ENCODE results near the gene QSOX2.

The QSOX2 gene, protein sequence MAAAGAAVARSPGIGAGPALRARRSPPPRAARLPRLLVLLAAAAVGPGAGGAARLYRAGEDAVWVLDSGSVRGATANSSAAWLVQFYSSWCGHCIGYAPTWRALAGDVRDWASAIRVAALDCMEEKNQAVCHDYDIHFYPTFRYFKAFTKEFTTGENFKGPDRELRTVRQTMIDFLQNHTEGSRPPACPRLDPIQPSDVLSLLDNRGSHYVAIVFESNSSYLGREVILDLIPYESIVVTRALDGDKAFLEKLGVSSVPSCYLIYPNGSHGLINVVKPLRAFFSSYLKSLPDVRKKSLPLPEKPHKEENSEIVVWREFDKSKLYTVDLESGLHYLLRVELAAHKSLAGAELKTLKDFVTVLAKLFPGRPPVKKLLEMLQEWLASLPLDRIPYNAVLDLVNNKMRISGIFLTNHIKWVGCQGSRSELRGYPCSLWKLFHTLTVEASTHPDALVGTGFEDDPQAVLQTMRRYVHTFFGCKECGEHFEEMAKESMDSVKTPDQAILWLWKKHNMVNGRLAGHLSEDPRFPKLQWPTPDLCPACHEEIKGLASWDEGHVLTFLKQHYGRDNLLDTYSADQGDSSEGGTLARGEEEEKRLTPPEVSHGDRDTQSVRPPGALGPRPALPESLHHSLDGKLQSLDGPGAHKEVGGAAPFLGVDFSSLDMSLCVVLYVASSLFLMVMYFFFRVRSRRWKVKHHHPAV

DNA sequence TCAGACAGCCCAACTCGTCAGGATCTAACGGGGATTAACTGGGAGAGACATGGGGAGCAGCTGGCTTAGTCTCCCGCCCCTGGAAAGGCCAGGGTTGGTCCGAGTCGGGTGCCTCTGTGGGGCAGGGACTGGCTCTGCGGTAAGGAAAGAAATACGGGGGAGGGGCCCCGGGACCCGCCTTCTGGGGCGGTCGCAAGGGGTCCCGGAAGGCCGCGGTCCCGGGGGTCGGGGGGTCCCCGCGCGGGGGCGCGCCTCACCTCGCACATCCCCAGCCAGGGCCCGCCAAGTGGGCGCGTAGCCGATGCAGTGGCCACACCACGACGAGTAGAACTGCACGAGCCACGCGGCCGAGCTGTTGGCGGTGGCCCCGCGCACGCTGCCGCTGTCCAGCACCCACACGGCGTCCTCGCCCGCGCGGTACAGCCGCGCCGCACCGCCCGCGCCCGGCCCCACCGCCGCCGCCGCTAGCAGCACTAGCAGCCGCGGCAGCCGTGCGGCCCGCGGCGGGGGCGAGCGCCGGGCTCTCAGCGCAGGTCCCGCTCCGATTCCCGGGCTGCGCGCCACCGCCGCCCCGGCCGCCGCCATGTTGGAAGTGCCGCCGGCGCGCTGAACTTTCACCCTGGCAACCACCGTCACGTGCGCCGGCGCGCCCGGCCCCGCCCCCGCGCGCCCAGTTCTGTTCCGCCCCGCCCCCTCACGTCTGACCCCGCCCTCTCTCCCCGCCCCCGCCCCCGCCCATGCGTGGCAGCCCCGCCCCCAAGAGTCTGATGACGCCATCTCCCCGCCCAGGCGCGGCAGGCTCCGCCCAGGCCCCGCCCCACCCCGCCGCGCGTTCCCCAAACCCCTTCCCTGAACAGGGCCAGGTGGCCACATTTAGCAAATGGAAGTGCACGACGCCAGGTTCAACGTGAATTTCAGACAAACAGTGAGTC lies at the start of gene QSOX2:
QSOX2 (minus strand) TSS at position 594 of the 932 bp plus-strand sequence; CDS start at position 585, 9 bp downstream.
- DNase-seq, result peak; percentile 66

DNA sequence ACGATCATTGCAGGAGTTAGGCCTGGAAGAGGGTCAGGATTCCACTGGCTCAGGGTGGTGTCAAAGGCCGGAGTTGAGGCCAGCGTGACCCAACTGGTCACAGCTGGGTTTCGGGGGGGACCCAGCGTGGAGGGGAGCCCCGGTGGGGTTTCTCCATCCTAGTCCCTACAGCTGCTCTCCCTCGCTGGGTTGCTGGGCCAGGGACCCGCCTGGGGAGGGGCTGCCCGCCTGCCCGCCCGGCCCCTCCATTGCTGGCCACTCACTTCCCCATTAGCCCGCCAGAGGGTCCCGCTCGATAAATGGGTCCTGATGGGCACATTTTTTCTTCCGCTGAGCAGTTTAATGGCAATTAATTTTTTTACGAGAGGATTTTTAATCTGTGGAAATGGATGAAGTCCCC lies 49.4 kb upstream of the QSOX2 start:
- DNase-seq, result no peak

DNA sequence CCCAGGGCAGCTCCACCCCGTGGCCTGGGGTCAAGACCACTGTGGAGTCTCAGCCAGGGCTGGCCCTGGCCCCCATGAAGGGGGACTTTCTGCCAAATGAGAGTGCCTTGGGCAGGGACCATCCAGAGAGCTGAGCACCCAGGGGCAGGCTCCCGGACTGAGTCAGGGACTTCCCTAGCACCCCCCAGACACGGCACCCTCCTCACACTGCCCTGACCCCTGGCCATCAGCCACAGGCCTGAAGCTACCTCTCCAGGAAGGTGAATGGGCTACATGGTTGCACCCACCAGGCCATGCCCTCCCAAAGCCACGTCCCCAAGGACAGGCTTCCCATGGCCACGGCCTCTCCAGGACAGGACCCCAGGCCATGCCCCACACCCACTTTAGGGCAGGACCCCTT lies 48.8 kb upstream of the QSOX2 start:
- DNase-seq, result no peak

DNA sequence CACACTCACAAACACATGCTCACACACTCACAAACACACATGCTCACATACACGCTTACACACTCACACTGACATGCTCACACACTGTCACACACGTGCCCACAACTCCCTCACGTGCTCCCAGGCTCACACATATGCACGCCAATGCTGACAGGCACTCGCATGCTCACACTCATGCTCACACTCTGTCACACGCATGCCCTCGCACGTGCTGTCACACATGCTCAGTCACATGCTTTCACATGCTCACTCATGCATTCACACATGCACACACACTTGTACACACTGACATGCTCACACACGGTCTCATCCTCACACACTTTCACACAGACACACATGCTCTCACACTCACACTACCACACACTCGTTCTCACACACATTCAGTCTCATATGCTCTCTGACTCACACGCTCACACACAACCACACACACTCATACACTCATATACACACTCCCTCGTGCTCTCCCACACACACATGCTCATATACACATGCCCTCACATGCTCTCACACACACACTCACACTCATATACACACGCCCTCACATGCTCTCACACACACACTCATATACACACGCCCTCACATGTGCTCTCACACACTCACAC lies 48.0 kb upstream of the QSOX2 start:
- DNase-seq, result no peak

DNA sequence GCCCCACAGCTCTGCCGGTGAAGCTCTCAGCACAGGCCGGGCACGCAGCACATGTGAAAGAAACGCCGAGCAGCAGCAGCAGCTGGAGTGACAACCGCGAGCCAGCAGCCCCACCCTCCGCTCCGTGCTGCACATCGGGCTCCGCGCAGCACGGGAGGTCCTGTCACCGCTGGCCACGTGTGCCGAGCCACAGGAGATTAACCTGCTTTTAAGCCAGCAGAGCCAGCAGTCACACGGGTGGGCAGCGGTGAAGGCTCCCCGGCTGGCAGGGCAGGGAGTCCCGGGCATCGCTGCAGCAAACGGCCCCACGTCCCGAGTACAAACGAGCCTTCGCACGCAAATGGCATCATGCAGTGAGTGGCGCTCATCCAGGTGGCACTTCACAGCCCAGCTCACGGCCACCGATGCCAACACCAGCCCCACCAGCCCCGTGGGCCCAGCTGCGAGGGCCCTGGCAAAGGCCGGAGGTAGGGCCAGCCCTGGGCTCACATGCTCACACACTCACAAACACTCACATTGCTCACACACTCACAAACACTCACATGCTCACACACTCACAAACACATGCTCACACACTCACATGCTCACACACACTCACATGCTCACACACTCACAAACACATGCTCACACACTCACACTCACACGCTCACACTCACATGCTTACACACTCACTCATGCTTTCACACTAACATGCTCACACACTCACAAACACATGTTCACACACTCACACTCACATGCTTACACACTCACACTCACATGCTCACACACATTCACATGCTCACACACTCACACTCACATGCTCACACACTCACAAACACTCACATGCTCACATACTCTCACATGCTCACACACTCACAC lies 47.2 kb upstream of the QSOX2 start:
- DNase-seq, result peak; percentile 39

DNA sequence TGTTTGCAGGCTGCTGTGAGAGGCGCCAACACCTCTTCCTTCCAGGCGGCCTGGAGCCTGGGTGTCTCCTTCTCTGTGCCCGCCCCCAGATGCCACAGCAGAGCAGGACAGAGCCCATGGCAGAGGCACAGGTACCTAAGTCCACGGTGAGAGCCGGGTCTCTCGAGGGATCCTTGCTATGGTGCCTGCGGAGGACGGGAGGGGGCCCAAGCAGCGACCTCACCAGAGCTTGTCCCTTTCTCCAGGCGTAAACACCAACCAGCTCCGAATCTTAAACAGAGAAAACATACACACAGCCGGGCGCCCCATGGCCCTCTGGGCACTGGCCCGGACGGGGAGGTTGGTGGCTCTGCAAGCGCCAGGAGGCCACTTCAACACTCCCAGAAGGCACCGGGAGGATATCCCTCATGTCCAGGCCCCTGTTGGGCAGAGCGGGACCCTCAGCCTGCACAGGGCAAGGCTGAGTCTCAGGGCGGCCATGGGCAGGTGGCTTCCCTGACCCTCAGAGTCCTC lies 46.5 kb upstream of the QSOX2 start:
- no peak for DNase-seq

DNA sequence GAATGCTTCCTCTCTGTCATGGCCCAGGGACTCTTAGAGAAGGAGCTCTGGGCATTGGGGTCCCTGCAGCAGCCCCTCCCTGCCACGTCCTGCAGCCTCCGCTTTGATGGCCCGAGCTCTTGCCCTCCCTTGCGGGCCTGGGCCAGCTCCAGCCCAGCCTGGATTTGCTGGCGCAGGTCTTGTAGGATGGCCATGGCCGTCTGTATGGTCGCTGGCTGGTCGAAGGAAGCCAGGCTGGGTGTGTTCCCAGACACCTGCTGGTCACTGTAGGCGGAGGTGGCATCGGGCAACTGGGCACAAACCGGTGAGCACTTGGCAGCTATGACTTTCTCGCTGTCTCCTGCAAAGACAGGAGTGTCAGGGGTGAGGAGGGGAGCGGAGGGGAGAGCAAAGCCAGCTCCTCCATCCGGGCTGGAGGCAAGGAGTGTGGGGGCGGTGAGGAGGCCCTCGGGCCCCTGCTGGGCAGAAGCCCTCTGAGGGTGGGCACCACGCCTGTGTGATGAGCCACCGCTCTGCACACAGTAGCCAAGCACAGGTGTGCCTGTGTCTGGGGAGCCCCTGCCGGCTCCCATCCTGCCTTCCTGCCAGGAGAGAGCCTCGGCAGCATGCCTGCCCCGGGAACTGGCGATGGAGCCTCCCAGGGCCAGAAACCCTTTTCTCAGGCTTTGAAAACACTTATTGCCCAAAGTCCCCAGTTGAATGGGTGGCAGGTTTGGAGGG lies 45.9 kb upstream of the QSOX2 start:
- no peak for DNase-seq

DNA sequence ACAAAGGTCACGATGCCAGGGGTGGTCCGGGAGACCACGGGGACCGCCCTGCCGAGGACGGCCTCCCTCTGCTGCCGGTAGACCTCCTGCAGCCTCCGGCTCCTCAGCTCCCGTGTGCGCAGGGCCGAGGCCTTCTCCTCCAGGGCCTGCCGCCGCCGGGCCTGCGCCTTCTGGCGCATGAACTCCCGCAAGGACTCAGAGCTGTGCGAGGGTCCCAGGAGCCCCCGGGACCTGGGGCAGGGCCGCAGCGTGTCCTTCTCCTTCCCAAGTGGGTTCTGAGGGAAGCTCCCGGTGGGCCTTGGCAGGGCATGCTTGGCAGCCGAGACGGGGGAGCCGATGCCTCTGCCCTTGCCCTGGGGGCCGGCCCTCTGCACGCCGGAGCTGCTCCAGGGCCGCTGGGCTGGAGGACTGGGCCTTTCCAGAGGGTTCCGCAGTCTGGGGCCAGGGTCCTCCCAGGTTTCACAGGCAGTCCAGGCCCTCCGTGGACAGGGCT lies 44.9 kb upstream of the QSOX2 start:
- DNase-seq, result no peak

DNA sequence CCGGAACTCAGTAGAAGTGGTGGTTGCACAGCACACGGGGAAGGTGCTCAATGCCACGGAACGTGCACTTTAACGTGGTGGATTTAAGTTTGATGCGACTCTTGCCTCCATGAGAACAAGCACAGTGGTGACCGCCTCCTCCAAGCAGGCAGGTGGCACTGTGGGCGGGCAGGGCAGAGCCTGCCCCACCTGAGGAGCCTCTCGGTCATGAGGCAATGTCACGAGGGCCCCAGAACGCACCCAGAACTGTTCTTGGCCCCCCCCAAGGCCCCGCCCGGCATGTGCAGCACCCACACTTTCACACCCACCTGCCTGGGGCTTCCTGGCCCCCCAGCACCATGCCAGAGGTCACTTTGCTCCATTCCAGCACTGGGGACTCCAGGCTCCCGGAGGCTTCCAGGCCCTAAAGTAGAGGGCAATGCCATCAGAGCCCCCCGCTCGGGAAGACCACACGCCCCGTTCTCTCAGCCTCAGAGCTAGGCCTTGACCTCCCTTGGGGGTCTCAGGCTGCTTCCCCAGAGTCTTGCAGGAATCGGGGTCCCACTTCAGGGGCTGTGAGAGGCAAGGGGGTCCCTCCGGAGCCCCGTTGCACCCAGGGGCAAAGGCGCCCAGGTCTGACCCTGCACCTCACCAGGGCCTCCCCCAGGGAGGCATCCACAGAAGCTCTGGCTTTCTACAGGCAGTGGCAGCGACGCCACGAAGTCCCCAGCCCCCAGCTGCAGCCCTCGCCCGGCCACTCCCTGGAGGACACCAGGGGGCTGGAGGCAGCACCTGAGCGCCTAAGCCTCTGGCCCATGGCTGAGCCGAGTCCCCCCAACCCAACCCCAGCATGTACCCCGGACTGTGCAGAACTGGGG lies 44.3 kb upstream of the QSOX2 start:
- DNase-seq, result no peak

DNA sequence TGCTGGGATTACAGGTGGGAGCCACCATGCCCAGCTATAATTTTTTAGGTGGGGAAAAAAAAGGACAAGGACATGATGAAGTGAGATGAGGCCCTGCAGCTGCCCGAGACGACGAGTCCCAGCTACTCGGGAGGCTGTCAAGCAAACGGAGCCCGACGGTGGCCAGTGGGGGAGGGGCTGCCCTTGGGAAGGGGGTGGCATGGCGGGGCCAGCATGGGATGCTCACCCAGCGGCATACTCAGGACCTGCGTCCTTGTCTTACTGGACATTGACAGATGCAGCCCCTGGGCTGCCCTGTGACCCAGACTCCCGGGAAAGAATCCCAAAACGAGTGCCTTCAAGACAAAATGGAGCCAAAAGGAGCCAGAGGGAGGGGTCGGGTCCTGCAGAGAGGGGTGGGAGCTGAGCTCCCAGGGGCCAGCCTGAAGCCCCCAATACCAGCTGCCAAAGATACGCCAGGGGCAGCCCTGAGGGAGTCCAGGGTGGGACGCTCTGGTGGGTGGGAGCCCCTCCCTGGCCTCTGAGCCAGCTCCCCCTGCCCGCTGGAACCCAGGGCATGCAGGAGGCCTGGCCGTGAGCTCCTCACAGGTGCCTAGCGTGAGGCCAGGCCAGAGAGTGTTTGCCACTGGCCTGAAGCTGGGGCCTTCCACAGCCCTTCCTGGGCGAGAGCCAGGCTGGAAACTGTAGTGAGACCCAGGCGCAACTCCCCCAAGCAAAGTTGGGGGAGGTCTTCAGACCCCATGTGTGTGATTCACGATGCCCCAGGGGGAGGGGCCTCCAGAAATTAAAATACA lies 42.5 kb upstream of the QSOX2 start:
- DNase-seq, result no peak

DNA sequence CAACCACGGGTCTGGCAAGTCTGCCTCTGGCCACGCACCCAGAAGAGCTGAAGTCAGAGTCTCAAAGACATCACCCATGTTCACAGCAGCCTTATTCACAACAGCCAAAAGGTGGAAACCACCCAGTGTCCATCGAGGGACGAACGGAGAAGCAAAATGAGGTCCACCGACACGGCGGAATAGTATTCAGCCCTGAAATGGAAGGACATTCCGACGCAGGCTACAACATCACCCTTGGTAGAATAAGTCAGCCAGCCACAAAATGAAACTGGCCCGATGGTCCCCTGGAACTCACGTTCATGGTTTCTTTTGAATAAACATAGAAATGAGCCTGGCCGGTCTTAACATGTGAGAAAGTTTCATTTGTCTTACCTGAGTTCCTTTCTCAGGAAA lies 41.4 kb upstream of the QSOX2 start:
- DNase-seq, result no peak

DNA sequence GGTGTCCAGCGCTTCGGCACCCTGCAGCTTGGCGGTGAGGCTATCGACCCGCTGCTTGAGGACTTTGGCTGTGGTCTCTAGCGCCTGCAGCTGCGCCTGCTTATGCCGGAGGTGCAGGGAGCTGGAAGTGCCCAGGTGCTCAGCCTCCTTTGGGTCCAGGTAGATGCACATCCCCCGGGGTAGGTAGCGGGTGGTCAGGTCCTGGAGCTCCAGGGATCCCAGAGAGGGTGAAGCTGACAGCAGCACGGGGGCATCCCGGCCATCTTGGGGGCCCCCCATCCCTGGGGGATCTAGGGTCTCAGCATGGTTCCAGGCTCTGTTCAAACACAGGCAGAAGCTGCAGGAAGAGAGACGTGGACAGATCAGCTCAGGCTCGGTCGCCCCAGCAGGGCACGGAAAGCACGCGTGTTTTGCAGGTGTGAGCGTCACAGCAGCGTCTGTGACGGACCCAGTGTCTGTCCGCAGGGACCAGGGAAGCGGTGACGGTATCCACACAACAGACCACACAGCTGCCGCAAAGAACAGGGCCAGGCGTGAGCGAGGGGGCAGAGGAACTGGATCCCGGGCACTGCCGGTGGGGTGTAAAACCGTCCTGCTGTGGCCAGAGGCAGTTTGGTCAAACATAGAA lies 40.9 kb upstream of the QSOX2 start:
- no peak for DNase-seq

DNA sequence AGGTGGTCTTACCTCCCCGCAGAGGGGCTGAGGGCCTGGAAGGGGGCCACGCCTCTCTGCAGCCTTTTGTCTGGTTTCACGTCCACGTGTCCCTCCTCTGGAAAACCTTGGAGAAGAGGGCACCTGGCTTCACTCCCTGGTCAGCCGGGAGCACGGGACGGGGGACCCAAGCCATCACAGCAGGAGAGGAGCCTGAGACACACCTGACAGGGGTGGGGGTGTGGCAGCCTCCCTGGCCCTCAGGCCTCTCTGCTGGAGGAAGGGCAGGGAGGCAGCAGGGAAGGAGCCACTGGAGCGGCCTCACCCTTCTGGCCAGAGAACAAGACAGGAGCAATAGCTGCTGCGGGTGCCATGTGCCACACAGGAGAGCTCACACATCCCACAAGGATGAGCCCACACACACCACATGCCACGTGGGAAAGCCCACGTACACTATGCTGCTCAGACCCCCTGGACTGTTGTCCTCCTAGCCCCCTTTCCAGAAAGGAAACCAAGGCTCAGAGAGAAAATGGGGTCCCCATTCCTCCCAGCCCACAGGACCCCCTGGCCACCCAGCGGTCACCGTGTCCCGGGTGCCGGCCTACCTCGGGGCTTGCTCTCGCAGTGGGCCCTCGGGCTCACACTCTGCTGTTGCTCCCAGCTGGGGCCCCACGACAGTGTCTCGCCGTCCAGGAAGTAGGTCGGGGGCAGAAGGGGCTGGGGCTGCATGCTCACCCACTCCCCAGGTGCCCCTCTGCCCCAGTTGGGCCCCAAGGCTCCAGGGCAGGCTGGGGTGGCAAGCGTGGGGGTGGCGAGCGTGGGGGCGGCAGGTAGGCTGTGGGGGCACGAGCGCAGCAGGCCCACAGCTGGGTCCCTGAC lies 40.1 kb upstream of the QSOX2 start:
- no peak for DNase-seq

DNA sequence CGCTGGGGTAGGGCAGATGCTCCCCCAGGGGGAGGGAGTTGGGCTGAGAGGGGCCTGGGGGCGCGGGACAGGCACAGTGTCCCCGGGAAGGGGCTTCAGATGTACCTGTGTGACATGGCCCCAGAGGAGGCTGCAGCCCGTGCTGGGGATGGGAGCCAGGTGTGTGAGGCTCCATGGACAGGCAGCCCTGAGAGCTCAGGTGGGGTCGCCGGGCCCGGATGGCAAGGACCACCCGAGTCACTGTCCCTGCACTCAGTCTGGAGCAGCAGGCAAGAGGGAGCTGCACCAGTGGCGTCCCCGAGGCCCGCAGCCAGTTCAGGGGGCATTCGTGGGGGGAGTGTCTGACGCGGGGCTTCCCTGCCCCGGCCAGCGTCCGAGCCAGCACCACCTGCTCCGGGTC lies 39.3 kb upstream of the QSOX2 start:
- no peak for DNase-seq

DNA sequence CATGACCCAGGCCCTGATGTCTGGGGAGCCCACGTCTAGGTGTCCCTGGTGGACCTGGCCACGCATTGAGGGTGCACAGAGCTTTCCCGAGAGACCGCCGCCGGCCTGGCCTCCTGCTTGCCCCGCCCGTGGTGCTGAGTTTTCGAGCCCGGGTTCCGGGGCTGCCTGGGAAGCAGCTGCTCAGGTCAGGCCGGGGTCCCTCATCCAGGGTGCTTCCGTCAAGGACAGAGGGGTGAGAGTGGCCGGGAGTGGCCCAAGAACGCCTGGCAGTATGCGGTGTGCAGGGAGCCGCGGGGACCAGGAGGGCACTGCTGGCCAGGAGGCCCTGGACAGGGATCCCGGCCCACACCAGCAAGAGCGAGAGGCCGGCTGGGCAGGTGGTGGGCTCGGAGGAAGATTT lies 38.7 kb upstream of the QSOX2 start:
- no peak for DNase-seq

DNA sequence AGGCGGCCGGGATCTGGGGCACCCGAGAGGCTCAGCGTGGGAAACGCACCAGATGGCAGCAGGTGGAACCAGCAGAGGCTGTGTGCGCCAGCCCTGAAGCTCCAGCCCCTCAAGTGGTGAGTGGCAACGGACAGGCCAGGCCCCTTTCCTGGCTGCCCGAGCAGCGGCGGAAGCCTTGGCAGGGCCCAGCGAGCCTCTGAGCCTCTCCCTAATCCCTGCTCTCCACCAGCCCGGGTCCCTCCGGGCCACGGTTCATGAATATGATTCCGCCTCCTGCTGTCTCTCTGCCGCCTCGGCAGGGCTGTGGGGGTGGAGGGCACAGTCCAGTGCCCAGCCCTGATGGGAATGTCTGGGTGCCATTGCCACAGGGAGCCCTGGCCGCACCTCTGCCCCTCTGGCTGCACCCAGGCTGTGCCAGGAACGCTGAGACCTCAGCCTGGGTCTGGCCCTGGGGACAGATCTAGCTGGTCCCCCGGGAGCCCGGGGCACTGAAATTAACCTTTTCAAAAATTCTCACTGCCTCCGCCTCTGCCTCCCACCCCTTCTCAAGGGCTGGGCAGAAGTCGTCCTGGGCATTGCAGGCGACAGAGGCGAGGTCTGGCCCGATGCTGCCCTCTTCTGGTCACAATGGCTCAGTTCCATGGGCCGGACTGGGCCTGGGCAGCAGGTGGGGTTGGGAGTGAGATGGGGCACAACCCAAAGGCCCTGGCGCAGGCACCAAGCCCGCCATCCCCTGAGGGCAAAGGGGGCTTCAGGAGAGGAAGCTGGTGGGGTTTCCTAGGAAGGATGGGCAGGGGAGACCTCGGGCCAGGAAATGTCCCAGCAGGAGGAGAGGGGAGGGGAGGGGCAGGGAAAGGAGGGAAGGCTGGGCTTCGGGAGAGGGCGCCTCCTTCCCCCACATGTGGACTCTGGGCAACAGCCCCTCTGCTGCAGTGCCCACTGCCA lies 38.0 kb upstream of the QSOX2 start:
- DNase-seq, result peak; percentile 72
